ENCODE measurements around the gene FN1.

The FN1 gene

DNA sequence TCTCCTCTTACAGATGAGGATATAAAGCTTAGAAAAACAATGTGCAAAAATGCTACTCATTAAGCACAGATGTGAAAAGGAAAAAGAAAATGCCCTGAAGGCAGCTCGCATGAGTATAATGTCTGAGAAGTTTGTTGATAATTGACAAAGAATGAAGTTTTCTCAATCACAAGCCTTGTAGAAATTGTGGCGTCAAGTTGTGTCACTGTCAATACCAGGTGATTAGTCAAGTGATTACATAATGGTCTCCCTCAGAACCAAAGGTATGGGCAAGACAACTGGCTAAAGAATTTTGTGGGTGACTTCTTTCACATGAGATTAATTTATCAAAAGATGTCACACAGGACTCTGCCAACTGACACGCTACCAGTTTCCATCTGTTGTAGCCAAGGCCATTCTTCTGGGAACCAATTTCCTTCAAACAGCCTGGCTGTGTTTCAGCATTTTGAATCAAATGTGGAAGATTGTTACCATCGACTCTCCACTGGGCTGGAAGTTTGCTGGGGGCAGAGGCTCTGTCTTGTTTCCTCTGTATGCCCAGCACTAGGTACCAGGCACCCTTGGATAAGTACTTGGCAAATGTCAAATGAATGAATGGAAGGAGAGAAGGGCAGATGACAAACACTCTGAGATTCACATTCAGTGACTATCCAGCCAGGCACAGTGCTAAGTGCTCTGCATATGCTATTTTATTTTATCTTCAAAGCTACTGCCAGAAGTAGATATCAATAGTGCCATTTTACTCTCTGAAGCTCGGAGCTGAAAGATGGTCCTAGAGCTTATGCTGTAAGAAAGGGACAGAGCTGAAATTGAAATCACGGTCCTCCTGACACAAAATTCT, 5.9 kb upstream of the FN1 start:
- no peak for DNase-seq (ENCODE audit: low read depth)

DNA sequence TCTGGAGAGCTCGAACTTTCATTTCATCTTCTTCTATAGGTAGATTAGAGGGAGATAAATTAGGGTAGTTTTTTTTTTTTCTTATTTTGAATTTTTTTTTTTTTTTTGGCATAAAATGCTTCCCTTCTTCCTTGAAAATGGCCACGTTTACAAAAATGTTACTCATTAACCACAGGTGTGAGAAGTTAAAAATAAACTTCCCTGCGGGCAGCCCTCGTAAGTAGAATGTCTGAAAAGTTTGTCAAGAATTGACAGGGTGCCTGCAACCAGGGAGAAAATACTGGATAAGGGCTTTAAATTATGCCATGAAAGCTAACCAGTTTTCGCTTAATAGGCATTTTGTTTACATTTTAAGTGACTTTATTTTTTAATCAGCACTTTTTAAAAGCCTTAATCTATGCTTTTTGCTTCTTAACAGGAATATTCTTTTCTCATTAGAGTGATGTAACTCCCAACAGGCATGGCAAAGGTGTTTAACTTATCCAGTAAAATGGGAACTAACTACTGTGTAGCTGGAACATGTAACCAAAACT, 4.2 kb upstream of the FN1 start:
- DNase-seq (ENCODE audit: low read depth) = no peak

DNA sequence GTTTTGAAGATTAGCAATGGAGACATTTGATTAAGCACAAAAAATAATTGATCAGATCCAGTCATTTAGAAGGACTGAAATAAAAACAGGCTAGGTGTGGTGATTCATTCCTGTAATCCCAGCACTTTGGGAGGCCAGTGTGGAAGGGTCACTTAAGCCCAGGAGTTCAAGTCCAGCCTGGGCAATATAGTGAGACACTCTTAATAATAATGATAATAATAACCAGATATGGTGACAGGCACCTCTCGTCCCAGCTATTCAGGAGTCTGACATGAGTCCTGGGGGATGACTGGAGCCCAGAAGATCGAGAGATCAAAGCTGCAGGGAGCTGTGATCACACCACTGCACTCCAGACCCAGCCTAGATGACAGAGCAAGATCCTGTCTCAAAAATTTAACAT, 3.5 kb upstream of the FN1 start:
- DNase-seq (ENCODE audit: low read depth) = no peak

DNA sequence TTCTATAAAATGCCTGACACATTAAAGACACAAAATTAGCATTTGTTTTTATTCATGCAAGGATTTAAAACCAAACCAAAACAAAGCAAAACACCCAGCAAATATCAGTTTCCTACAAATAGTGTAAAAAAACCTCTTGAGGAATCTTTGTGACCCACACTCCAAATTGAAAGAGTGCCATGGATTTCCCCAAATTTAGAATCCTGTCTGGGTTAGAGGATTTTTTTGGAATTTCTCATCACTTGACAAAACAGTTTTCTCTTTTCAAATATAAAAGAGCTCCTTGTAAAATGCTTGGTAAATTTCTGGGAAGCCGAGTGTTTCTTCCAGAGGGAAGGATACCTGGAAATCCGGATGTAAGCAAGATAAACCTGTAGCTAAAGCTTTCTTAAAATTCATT, 1.7 kb upstream of the FN1 start:
- DNase-seq (ENCODE audit: low read depth) = no peak

DNA sequence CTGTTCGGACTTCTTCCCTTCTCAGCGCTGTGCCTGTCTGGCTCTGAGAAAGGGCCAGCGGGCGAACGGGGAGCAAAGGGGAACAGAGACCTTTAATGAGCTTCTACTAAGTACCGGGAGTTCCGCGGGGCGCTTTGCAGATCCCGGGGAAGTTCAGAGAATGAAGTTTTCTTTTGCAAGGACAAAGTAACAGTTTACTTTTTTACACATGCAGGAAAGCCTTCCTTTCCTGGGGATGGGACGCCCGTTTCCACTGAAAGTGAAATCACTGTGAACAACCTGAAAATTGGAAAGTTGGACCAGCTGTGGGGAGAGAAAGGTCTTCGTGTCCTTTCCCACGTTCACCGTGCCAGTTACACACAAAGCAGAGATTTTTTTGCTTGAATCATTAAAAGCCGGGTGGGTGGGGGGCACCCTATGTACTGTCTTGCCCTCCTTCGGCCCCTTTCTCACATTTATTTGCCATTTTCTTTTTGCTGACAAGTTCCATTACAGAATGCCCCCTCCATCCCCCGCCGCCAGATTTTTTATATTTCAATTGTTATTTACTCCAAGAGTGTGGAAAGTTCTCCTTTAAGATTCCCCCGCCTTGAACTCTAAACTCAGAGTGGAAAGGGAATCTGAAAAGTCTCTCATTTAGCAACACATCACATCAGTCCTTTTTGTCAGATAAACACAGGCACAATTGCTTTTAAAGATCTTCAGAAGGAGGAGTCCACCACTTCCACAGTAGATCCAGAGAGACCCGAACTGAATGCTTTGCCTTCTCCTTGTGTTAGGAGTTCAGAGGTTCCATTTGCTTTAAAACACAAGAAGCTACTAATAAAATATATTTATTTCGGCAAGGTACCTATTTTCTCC, 1.1 kb upstream of the FN1 start:
- DNase-seq (ENCODE audit: low read depth) = no peak

DNA sequence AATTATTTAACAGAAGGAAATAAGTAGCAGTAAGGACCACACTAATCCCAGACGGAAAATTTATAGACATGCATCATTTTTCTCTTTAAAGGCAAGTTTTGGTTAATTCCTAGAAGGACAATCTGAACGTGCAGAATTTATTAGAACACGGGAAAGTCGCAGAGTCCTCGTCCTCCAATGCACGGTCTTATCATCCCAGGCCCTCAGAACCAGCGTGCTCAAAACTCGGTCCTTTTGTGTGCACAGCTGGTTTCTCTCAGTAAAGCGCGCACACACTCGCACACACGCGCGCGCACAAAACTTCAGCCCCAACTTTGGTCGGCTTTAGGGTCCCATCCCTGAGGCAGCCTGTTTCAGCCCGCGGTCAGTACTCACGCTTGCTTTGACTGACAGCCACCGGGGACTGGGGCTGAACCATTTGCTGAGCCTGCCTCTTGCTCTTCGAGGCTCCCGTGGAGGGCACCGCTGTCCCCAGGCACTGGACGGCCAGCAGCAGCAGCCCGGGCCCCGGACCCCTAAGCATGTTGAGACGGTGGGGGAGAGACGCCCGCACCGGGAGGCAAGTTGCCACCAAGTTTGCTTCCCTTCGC, 493 bp downstream of the FN1 start:
- no peak for DNase-seq (ENCODE audit: low read depth)

DNA sequence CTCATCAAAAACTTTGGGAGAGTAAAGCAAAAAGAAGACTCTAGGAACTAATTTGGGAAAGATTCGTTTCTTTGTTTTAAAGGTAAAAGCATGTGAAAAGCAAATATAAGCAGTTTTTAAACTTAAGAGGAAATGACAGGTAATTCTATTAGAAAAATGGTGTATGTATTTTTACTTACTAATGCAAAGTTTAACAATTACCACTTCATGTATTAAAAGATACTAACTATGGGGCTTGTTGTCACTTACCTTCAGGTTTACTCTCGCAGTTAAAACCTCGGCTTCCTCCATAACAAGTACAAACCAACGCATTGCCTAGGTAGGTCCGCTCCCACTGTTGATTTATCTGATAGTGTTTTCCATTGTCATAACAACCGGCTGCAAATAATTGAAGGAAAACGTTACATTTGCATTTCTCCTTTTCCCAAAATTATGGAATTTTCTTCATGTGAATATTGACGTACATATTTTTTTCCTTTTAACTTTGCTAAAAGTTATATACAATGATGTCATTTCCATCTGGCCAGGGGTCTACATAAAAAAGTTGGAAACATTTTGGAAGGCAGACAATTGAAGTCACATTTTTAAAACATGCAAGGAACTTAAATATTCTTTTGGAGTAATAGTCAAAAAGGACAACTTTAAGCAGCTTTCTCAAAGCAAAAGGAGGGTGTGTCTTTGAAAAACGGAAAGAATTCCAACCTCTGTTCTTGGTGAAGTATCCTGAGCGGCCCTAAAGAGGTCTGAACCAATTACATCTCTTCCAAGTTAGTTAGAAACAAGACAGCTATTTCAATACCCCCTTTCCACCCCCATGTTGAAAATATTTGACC, 1.2 kb downstream of the FN1 start:
- no peak for DNase-seq (ENCODE audit: low read depth)

DNA sequence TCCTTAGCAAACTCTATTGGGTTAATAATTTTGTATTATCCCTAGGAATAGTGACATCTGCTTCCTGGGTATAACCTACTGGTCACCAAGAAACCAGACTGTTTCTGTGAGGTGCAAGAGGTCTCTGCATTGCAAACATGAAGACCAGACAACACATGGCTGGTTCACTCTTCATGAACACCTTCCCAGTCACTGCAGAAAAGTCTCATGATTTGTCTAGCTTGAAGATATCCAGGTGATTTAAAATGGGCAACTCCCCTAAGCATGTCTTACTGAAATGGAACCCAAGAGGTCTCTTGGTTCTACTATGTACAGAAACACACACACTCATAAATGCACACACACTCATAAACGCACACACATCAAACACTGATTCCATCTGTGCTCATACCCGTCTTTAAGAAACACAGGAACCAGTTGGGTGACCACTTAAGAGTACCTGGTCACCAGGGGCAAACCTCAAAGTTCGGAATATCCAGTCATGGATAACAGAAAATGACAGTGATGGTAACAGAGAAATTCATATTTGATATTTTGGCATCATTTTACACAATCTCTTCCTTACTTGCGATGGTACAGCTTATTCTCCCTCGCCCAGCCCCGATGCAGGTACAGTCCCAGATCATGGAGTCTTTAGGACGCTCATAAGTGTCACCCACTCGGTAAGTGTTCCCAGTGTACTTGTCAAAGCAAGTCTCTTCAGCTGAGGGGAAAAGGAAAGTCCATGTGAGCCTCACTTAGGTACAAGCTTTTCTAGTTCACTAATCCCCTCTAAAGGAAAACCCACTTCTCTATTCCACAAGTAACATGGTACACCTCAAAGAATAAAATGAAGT, 2.9 kb downstream of the FN1 start:
- DNase-seq (ENCODE audit: low read depth) = no peak

DNA sequence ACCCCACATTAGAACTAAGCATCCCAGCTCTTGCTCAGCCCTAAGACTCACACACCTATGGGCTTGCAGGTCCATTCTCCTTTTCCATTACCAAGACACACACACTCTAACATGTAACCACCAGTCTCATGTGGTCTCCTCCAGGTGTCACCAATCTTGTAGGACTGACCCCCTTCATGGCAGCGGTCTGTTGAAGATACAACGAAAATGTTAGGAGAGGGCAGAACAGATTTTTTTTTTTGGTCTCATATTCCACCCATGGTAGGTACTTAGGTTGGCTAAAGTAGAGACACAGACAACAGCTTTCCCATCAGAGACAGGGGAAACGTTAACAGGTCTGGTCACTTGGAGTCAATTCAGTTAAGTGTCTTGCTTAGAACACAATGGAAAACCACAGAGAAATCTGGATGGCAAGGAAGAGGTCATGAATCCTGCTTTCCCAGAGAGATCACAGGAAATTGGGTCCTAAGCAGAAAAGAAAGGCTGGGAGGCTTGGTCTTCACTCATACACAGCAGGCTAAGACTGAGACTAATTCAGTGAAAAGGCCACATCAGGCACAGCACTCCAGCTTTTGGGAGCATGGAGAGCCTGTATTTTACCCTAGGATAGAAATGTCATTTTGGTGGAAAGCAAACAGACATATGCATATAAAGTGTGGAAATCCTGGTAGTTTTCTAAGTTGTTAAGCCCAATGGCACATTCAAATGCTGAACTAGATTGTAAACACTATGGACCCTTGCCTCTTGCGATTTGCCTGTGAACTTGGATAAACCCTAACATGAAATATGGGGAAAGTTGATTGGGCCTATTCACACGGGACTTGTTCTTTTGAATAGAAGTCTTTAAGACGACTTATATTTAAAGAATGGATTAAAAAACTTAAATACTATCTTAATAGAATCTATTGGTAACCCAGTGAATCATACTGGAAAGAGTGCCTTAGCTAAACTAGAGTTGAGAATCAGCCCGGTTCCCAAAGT, 3.8 kb downstream of the FN1 start:
- DNase-seq (ENCODE audit: low read depth) = no peak

DNA sequence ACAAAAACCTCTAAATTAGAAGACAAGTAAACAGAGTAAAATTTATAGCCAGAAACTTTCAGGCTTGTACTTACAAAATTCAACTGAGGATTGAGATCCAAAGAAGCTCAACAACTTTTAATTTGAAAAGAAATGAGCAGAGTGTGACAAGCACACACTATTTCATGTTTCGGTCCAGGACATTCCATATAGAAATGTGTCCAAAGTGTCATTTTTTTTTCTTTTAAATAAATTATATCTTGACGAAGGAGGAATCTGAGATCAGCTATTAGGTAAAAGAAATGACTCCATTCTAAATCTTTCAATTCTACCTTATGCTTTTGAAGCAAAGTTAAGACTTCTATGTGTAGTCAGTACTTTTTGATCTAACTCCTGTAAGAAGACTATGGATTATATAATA, 4.6 kb downstream of the FN1 start:
- DNase-seq (ENCODE audit: low read depth) = no peak

DNA sequence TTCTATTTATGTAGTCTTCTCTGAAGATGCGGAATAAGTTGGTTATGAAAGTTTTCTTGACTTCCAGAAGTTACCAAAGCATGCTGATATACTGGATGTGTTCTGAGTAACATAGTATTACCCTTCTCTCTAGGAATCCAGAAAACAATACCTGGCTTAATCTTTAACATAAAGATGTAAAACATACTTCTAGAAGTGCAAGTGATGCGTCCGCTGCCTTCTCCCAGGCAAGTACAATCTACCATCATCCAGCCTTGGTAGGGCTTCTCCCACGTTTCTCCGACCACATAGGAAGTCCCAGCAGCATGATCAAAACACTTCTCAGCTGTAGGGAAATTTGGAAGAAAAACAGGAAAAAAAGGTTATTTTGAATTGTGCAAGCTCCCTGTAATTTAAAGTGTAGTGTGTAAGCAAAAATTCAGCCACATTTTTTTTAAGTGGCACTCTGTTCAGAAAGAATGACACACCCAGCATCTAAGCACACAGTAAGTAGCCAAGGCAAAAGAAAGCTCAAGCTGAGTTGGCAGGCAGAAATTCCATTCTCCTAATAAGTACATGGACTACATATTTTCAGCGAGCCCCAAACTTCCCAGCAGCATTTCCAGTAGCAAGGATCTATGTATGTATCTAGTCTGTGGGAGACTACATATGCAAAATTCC, 5.2 kb downstream of the FN1 start:
- no peak for DNase-seq (ENCODE audit: low read depth)

DNA sequence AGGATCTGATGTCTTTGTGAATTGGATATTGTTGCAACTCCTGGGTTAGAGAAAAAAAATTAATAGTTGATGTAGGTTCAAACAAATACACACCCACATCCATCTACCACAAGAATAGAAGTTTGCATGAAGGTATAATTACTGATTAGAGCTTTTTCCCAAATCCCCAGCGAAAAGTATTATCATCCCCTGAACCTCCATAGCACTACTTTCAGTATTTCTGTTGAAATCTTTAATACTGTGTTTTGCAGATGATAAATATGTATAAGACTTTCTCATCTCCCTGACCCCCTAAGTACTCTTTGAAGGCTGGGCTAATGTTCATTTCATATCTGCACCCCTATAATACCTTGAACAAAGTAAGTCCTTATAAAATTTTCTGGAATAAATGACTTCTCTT, 6.4 kb downstream of the FN1 start:
- DNase-seq (ENCODE audit: low read depth) = no peak

DNA sequence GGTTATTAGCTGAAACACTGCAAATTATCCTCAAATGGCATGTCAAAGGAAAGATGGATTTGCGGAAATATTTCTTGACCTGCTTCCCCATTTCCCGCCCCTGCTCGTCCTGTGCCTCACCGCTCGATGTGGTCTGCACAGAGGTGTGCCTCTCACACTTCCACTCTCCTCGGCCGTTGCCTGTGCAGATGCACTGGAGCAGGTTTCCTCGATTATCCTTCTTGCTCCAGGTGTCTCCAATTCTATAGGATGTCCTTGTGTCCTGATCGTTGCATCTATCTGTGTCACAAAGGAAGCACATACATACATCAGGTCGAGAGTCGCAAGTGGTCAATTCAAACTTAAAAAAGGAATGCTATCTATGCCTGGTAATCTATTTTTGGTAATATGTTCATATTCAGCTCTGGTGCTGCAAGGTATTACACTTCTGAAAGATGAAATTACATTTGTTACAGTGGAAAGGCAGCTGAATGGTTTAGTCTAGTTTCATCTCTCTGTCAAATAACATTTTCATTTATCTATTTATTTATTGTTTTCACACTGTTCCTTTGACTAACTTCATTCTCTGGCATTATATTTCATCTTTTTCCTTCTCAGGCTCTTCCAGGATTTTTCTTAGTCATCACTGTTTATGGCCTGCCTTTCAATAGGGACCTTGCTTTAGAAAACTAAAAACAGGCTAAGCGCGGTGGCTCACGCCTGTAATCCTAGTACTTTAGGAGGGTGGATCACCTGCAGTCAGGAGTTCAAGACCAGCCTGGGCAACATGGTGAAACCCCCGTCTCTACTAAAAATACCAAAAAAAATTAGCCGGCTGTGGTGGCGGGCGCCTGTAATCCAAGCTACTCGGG, 7.6 kb downstream of the FN1 start:
- DNase-seq (ENCODE audit: low read depth) = no peak

DNA sequence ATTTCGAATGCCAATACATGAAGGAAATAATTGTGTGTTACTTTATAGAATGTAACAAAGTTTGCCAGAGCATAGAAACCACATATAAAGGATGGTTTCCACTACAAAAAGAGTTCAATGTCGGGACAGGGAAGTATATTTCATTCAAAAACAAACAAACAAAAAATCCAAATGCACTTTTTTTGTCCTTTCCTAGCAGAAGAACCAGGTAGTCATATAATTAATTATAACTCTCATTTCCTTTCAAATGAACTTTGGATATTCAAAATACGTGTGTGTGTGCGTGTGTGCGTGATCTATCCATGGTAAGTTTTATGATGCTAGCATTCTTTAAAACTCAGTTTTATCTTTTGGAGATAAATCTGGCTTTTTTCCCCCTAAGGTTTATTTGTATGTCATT, 8.3 kb downstream of the FN1 start:
- no peak for DNase-seq (ENCODE audit: low read depth)

DNA sequence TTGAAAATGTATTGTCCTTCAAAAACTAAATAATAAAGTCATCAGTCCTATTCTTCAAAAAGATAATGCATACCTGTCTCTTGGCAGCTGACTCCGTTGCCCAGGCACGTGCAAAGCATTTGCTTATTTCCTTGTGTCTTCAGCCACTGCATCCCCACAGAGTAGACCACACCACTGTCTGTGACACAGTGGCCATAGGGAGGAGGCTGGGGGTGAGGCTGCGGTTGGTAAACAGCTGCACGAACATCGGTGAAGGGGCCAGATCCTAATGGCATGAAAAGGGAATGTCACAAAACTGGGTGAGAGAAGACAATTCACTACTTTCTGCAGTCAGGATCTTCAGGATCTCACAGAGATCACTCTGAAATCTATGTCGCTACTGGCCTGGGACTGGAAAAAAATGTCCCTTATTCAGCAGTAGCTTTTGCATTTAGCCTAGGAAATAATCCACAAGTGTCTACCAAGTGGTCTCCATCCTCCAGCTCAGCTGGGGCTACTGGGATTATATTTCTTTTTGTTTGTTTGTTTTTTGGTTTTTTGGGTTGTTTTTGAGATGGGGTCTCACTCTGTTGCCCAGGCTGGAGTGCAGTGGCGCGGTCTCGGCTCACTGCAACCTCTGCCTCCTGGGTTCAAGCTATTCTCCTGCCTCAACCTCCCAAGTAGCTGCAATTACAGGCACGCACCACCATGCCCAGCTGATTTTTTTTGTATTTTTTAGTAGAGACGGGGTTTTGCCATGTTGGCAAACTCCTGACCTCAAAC, 10.7 kb downstream of the FN1 start:
- no peak for DNase-seq (ENCODE audit: low read depth)

DNA sequence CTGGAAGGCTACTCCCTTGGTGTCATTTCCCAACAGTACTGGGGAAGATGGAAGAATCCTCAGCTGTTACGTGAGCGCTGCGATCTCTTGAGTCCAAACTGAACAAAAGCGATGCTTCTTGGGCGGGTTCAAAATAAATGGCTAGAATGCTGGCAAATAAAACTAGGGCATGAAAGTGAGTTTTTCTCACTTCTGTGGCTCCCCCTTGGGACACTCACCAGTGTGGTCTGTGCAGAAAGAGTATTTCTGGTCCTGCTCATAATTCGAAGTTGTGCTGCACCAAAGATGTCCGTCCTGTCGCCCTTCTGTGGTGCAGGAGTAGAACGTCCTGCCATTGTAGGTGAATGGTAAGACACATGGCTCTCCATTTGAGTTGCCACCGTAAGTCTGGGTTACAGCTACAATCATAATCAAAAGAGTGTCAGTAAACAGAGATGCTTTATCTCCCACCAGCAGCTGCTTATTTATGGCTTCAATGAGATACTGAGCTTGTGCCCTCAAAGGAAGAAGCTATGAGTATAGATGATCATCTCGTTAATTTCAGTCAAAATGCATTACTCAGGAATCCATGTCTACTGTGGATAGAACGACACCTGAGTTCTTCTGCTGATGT, 11.8 kb downstream of the FN1 start:
- DNase-seq (ENCODE audit: low read depth) = no peak

DNA sequence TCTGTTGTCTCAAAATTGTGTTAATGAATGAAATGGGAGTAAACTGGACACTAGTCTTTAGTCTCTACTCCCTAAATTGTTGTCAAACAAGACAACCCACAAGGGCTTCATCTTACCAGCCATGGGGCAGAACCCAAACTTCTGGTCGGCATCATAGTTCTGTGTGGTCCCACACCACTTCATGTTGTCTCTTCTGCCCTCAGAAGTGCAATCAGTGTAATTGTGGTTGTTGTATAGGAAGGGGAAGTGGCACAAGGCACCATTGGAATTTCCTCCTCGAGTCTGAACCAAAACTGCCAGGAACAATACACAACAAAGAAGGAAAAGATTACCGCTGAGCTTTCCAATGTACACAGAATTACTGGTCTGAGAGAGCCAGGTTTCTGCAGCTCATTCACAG, 12.6 kb downstream of the FN1 start:
- no peak for DNase-seq (ENCODE audit: low read depth)

All from stimulated activated CD8-positive, alpha-beta memory T cell treated with anti-CD3 and anti-CD28 coated beads, Interleukin-15, amount 100 ng/mL, for 24 hours (primary cell).